ENCODE data around the gene LAPTM5.
A peak's percentile ranks its signal among the peaks of the same experiment; 100 is the strongest.
"Not testable (repeated sequence)": the region's sequence is repeated elsewhere in the genome, so short reads cannot be mapped to it uniquely, and the experiment has no call there.

The LAPTM5 gene

GRCh38 chr1:30691480-30691879 lies 66.1 kb downstream of the LAPTM5 start:
- DNase-seq = no peak

- no peak for DNase-seq
Measured at GRCh38 chr1:30689901-30690645, 67.5 kb downstream of the LAPTM5 start.

GRCh38 chr1:30688920-30689794 lies 68.4 kb downstream of the LAPTM5 start:
- no peak for DNase-seq

- DNase-seq = not testable (repeated sequence)
Measured at GRCh38 chr1:30688516-30688915, 69.1 kb downstream of the LAPTM5 start.

GRCh38 chr1:30687886-30688285 lies 69.7 kb downstream of the LAPTM5 start:
- DNase-seq = no peak

GRCh38 chr1:30686236-30686935 lies 71.2 kb downstream of the LAPTM5 start:
- no peak for DNase-seq

GRCh38 chr1:30685796-30686165 lies 71.8 kb downstream of the LAPTM5 start:
- no peak for DNase-seq

GRCh38 chr1:30684881-30685795 lies 72.4 kb downstream of the LAPTM5 start:
- DNase-seq = peak in 1 of 2 experiments; percentile 11

GRCh38 chr1:30684259-30684658 lies 73.3 kb downstream of the LAPTM5 start:
- no peak for DNase-seq

- no peak for DNase-seq
Measured at GRCh38 chr1:30683699-30684098, 73.9 kb downstream of the LAPTM5 start.
